ENCODE results near the gene THUMPD3.

GRCh38 chr3:9346141-9346540, 16.7 kb upstream of the THUMPD3 start:
- TF ChIP-seq CTCF (conservative IDR thresholded peaks at IDR 0.05; ENCODE audit: low read length) (no peak), EZH2phosphoT487 (IDR thresholded peaks at IDR 0.05; ENCODE audit: borderline replicate concordance) (no peak)
